GM18867 (cell line): Measurements from ENCODE around the gene EPB41L4A.
"Not testable (repeated sequence)": the region's sequence is repeated elsewhere in the genome, so short reads cannot be mapped to it uniquely, and the experiment has no call there.

Source experiments
- ATAC-seq: cut with Tn5 transposase; IDR thresholded peaks from one replicate; pipeline ENCODE4 v1.9.1; 2021; ENCODE audit warnings: mild to moderate bottlenecking, moderate library complexity; ENCODE audit not compliant: unreplicated experiment

Gene EPB41L4A

DNA sequence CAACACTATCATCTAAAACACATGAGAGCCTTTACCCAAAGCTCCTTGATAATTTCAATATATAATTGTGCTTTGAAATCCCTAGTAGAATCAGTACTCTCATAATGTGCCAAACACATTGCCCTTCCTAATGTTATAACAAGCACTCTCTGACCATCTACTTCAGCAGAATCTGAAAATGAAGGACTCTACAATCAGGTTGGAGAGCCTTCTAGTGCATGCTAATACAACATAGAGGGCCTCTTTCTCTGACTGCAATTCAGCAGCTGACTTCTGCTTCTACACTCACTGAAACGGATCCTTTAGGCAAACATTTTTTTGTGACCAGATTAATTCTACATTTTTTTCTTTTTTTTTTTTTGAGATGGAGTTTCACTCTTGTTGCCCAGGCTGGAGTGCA, 155.6 kb downstream of the EPB41L4A start:
- ATAC-seq = no peak

DNA sequence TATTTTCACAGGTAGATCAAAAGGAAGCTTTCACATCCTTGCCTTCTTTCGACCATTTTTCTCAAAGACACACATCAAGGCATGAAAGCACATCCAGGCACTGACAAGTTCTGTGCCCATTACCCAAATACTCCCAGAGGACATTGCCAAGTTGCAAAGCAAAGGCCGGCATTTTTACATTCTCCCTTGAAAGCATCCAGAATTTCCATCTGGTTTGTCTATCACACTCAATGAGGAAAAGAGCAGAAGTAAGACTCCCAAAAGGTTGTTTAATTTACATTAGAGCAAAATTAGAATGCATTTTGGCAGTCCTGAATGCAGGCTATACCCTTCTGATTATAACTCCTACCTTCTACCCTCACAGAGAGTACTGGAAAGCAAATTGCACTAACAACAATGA, 160.5 kb downstream of the EPB41L4A start:
- no peak for ATAC-seq

DNA sequence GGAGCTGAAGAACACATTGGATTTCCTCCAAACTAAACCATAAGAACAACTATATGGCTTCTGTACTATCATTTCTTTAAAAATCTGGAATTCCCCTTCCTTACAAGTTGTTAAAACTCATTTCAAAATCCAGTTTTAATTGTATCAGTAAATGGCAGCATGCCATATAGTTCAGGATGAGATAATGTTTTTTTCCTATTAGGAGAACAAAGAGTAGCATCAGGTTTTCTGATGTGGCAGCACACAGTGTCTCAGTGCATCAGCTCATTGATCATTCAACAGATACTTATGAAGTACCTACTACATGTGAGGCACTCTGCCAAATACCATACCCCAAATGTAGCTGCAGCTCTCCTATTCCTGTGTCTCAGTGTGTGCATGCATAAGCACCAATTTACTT, 161.1 kb downstream of the EPB41L4A start:
- no peak for ATAC-seq

DNA sequence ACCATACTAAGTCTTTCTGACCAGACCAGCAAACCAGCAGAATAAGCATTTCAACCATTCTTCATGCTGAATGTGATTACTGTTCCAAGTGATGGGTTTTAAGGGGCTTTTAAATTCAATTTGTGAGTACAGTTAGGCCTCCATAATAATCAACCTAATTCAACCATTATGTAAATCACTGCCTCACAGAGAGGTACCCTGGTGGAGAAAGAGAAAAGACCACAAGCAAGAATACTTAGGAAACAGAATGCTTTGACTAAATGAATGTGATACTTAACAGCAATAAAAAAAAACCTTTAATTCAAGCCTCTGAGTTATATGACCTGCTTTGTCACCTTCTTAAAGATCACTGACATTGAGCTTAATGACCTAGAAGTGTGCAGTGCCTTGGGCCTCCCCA, 162.1 kb downstream of the EPB41L4A start:
- ATAC-seq = no peak

- no peak for ATAC-seq
Measured at GRCh38 chr5:112254303-112254702, 164.8 kb downstream of the EPB41L4A start.

GRCh38 chr5:112253478-112254250, 165.4 kb downstream of the EPB41L4A start:
- ATAC-seq = no peak

DNA sequence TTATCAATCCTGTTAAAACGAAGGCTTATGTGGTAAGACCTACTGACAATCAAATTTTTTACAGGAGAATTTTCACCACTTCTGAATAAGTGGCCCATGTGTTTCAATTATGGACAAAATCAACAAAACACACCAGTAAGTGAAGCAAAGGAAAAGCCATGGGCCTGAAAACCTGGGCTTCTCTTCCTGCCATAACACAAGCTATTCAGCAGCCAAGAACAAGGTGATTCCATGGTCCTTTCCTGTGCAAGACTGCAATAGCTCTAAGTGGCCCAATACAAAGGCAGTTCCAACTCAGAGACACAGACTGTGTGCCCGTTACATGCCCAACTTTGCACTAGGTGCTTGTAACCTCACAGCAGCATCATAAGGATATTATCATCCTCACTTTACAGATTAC, 168.5 kb downstream of the EPB41L4A start:
- ATAC-seq = no peak

DNA sequence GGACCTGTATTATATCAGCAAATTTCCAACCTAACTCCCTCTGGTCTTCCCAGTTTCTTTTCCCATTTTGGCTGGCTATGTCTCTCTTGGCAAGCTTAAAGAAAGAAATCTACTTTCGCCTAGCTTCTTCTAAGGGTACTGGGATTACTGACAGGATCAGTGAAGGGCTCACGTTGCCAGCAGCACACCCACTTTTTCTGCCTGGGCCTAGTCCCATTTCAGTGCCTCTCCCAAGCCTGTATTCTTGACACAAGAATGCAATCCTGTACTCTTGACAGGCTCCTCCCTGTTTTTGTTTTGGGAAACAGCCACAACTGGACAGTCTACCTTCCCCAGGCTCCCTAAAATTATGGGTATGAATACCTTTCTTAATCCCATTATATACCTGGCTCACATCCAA, 170.5 kb downstream of the EPB41L4A start:
- no peak for ATAC-seq

GRCh38 chr5:112247960-112248359, 171.1 kb downstream of the EPB41L4A start:
- no peak for ATAC-seq

DNA sequence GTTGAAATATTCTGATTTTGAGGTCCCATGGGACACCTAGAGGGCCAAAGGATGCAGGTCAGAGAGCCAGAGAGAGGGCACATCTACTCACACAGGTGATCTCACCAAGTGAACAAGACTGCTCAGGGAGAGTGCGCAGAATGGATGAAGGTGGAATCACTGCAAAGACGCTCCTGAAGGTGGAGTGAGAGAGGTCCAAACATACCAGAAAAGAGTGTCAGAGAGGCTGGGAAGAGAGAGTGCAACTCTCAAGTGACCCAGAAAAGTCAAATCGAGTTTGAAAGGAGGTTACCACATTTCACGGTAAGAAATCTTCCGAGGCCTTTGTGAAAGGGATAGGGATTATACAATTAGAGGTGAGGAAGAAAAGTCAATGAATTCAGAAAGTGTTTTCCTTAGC, 173.4 kb downstream of the EPB41L4A start:
- no peak for ATAC-seq

DNA sequence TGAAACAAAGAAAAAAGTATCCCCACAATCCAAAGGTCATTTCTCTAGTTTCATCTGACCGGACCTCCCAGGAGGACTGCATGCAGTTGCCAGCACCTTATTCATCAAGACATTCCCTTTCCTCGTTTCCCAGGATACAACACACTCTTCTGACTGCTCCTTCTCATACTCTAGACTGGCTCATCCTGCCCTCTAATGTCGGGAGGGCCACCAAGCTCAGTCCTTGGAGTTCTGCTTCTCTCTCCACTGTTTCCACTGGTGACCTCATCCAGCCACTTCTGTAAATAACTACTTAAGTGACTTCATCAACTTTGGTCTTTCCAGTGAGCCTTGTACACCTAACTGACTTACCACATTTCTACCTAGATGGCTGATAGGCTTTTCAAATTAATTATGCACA, 179.1 kb downstream of the EPB41L4A start:
- ATAC-seq = no peak

GRCh38 chr5:112238473-112238872, 180.6 kb downstream of the EPB41L4A start:
- no peak for ATAC-seq

GRCh38 chr5:112237456-112237855, 181.6 kb downstream of the EPB41L4A start:
- no peak for ATAC-seq

GRCh38 chr5:112234000-112234399, 185.1 kb downstream of the EPB41L4A start:
- no peak for ATAC-seq

GRCh38 chr5:112232667-112233066, 186.4 kb downstream of the EPB41L4A start:
- no peak for ATAC-seq

- ATAC-seq = no peak
Measured at GRCh38 chr5:112230606-112231005, 188.5 kb downstream of the EPB41L4A start.

- ATAC-seq = no peak
Measured at GRCh38 chr5:112228667-112229066, 190.4 kb downstream of the EPB41L4A start.

DNA sequence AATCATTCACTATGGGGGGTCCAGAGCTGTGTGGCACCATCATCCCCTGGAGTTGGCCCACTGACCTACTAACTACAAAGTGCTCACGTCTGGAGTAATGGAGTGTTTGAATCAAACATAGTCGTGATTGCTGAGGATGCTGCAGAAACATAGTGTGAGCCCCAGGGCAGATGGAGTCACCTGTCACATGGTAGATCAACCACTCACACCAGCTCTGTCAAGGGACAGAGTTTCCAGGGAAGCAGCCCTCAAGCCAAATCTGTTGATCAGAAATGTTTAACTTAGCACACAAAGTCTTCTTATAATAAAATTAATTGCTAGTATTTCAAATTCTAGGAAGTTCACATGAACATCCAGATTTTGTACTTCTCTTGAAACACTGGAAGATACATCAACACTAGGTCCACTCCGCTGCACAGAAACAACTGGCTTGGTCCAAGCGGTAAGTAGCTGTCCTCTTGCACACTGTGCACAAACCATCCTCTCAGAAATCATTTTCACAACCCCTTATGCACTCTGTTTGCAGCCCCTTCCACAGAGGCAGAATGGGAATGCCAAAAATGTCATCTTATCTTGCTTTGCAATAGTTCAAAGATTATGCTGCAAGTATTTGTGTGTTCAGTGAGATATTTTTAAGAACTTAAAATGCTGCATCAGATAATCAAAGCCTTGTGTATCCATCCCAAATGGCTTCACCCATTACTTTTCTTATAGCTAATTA, 191.0 kb downstream of the EPB41L4A start:
- ATAC-seq = no peak

DNA sequence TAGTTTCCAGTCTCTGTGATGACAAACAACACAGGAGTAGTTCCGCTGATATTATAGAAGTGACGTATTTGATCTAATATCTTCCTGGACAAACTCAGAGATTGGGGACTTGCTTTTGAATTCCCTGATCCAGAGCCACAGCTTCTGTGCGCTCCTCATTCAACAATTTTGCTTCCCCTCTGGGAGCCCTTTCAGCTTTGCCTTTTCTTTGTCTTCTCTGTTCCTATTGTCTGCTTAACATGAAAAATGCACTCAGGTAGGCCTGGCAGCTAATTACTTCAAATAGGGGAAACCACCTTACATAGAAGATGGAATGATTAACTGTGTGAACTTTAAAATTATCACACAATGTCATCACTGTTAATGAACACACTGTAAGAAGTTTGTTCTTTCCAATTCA, 192.9 kb downstream of the EPB41L4A start:
- no peak for ATAC-seq

GRCh38 chr5:112222997-112223396, 196.1 kb downstream of the EPB41L4A start:
- ATAC-seq = not testable (repeated sequence)

- ATAC-seq = no peak
Measured at GRCh38 chr5:112221128-112221527, 197.9 kb downstream of the EPB41L4A start.

DNA sequence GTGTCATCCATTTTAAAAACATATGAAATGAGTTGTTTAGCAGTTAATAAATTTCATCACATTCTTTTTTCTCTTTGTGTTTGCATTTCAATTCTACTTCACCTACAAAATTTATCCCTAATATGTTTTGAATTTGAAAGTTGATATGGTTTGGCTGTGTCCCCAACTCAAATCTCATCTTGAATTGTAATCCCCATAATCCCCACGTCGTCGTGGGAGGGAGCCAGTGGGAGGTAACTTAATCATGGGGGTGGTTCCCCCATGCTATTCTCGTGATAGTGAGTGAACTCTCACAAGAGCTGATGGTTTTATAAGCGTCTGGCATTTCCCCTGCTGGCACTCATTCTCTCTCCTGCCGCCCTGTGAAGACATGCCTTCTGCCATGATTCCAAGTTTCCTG, 200.1 kb downstream of the EPB41L4A start:
- ATAC-seq = no peak
